NK-92 (cell line): ENCODE results near the gene CTAG2.
"Not testable (repeated sequence)": the region's sequence is repeated elsewhere in the genome, so short reads cannot be mapped to it uniquely, and the experiment has no call there.

Experiments
- DNase-seq: peaks from one replicate; lab custom pipeline; 2025; ENCODE audit not compliant: unreplicated experiment; lab: John Stamatoyannopoulos, UW

The CTAG2 gene

GRCh38 chrX:154653413-154653812 lies at the start of gene CTAG2:
Gene CTAG2, minus strand, starts transcription at chrX:154653579. Its CDS starts 64 bp downstream, at chrX:154653515.
- DNase-seq: not testable (repeated sequence)

- no peak for DNase-seq
Measured at GRCh38 chrX:154698630-154699248, 45.4 kb upstream of the CTAG2 start.

GRCh38 chrX:154696676-154697045 lies 43.3 kb upstream of the CTAG2 start:
- DNase-seq: no peak

GRCh38 chrX:154695911-154696675 lies 42.7 kb upstream of the CTAG2 start:
- no peak for DNase-seq

GRCh38 chrX:154693394-154693793 lies 40.0 kb upstream of the CTAG2 start:
- DNase-seq: no peak

GRCh38 chrX:154690438-154690837 lies 37.1 kb upstream of the CTAG2 start:
- not testable (repeated sequence) for DNase-seq

GRCh38 chrX:154672084-154672483 lies 18.7 kb upstream of the CTAG2 start:
- not testable (repeated sequence) for DNase-seq

- not testable (repeated sequence) for DNase-seq
Measured at GRCh38 chrX:154670848-154671247, 17.5 kb upstream of the CTAG2 start.

- DNase-seq: no peak
Measured at GRCh38 chrX:154661899-154662298, 8.5 kb upstream of the CTAG2 start.

GRCh38 chrX:154661170-154661569 lies 7.8 kb upstream of the CTAG2 start:
- no peak for DNase-seq

- DNase-seq: no peak
Measured at GRCh38 chrX:154660541-154660940, 7.2 kb upstream of the CTAG2 start.

GRCh38 chrX:154658957-154659356 lies 5.6 kb upstream of the CTAG2 start:
- no peak for DNase-seq

- DNase-seq: no peak
Measured at GRCh38 chrX:154658187-154658586, 4.8 kb upstream of the CTAG2 start.

- no peak for DNase-seq
Measured at GRCh38 chrX:154657226-154657805, 3.9 kb upstream of the CTAG2 start.

- DNase-seq: no peak
Measured at GRCh38 chrX:154655786-154656185, 2.4 kb upstream of the CTAG2 start.

GRCh38 chrX:154655346-154655745 lies 2.0 kb upstream of the CTAG2 start:
- no peak for DNase-seq

- no peak for DNase-seq
Measured at GRCh38 chrX:154654925-154655324, 1.5 kb upstream of the CTAG2 start.

- DNase-seq: no peak
Measured at GRCh38 chrX:154654372-154654771, 993 bp upstream of the CTAG2 start.

- no peak for DNase-seq
Measured at GRCh38 chrX:154653048-154653401, 354 bp downstream of the CTAG2 start.

- no peak for DNase-seq
Measured at GRCh38 chrX:154652311-154653047, 900 bp downstream of the CTAG2 start.

- DNase-seq: no peak
Measured at GRCh38 chrX:154650221-154650510, 3.2 kb downstream of the CTAG2 start.
